GM10266 (cell line): ENCODE measurements around the gene DNPH1.

ENCODE experiments used
- DNase-seq: peaks from one replicate; pipeline ENCODE4 v3.0.0; 2012; ENCODE audit errors: extremely low spot score
- TF ChIP-seq, protein P1 (sequence below): IDR thresholded peaks from 2 replicates; pipeline ENCODE4 v1.5.1; 2012; ENCODE audit warnings: mild to moderate bottlenecking, low read depth; ENCODE audit not compliant: control insufficient read depth, insufficient read depth; ENCODE audit errors: missing control alignments

DNPH1 gene

DNA sequence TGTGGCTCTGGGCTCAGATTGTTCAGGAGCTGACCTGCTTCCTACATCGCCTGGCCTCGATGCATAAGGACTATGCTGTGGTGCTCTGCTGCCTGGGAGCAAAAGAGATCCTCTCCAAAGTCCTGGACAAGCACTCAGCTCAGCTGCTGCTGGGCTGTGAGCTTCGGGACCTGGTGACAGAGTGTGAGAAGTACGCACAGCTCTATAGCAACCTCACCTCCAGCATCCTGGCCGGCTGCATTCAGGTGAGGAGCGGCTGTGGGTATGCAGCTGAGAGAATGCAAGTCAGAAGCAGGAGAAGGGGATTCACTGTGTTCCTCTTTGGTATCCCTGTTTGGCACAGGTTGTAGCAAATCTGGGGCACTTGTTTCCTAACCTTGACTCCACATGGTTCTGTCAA lies 29.4 kb downstream of the DNPH1 start:
- TF ChIP-seq, protein P1, sequence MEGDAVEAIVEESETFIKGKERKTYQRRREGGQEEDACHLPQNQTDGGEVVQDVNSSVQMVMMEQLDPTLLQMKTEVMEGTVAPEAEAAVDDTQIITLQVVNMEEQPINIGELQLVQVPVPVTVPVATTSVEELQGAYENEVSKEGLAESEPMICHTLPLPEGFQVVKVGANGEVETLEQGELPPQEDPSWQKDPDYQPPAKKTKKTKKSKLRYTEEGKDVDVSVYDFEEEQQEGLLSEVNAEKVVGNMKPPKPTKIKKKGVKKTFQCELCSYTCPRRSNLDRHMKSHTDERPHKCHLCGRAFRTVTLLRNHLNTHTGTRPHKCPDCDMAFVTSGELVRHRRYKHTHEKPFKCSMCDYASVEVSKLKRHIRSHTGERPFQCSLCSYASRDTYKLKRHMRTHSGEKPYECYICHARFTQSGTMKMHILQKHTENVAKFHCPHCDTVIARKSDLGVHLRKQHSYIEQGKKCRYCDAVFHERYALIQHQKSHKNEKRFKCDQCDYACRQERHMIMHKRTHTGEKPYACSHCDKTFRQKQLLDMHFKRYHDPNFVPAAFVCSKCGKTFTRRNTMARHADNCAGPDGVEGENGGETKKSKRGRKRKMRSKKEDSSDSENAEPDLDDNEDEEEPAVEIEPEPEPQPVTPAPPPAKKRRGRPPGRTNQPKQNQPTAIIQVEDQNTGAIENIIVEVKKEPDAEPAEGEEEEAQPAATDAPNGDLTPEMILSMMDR = no peak
- DNase-seq = no peak

DNA sequence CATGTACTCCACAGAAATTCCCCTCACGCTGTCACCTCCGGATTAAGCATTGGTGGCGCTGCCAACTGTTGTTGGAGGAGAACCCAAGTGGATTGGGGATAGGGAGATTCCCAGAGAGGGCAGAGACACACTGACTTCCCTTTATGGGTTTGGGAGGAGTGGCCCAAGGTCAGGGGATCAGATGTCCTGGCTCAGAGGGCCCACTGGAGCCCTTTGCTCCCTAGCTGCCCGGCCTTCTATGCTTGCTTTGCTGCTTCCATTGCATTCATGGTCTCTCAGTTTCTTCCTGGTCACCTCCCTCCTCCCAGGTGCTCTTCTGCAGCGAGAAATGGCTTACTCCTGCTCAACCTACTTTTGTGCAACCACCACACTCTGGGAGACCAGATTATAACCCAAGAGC lies 32.9 kb downstream of the DNPH1 start:
- no peak for DNase-seq
- TF ChIP-seq, protein P1 = no peak

DNA sequence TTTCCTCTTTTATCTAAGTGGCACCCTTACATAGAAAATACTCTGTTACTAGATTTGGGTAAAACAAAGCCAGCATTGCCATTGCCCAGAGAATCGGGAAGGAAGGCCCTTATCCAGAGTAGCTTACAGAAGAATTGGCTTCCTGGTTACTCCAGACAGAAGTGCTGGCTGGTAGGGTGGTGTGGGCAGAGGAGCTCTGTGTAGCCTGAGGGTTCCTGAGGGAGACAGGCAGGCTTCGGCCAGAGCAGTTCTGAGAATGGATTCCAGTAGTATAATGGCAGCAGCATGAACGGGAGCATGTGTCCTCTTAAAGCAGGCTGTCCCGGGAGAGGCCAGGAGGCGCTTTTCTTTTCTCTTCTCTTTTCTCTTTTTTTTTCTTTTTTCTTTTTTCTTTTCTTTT lies 35.4 kb downstream of the DNPH1 start:
- TF ChIP-seq, protein P1 = no peak
- DNase-seq = no peak

DNA sequence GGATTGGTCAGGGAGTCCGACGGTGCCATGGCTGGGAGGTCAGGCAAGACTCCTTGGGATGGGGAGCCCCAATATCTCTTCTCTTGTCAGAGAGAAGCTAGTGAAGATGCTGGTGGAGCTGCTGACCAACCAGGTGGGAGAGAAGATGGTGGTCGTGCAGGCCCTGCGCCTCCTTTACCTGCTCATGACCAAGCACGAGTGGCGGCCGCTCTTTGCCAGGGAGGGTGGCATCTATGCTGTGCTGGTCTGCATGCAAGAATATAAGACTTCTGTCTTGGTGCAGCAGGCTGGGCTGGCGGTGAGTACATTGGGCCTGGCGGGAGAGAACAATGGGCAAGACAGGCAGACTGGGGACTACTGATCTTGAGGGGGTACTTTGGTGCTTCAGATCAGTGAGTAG lies 36.4 kb downstream of the DNPH1 start:
- no peak for DNase-seq
- TF ChIP-seq, protein P1 = no peak

DNA sequence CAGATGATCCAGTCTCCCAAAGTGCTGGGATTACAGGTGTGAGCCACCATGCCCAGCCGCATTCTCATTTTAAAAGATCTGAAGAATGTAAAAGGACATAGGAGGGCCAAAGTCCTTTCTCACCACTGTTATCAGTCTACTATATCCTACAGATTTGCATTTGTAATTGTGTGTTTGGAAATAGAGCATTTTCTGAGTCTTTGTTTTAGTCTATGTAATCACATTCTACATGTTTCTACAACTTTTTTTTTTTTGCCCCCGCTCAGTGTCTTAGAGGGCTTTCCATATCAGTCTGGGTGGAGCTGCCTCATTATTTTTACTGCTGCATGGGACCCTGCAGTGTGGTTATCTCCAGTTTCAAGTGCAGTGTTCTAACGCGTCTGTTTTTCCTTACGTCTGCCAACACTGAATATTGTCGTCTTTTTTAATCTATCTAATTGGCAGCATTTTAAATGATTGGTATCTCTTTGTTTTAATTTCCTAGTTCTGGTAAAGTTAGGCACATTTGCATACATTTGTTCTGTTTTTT lies 39.4 kb downstream of the DNPH1 start:
- TF ChIP-seq, protein P1 = no peak

GRCh38 chr6:43188426-43188825 lies 40.9 kb downstream of the DNPH1 start:
- TF ChIP-seq, protein P1 = no peak
- DNase-seq = no peak

More for the DNA sequence above, 39.4 kb downstream of the DNPH1 start:
- DNase-seq = no peak

GRCh38 chr6:43187821-43188220 lies 41.5 kb downstream of the DNPH1 start:
- no peak for DNase-seq
- TF ChIP-seq, protein P1 = no peak
